Bronchial epithelial cell (primary cell): ENCODE measurements around the gene R3HDM2. TPM values are rescaled to one million over a fixed set of nuclear protein-coding genes. Genes with fewer than 3 reads are reported as not detected.

ENCODE experiments used
- DNase-seq: peaks from one replicate; pipeline ENCODE4 v3.0.0-alpha.2; 2010; ENCODE audit warnings: low read depth
- FAIRE-seq: peaks from 2 replicates; lab custom pipeline; 2011; peaks lifted over from hg19 to GRCh38; lab: Jason Lieb, UNC
- H3K27me3 ChIP-seq: 2 replicates; pipeline ENCODE4 v1.5.1; 2011; ENCODE audit warnings: low read length; ENCODE audit not compliant: control insufficient read depth, insufficient read depth
- H3K36me3 ChIP-seq: 2 replicates; pipeline ENCODE4 v1.5.1; 2011; ENCODE audit warnings: low read length; ENCODE audit not compliant: control insufficient read depth, insufficient read depth
- H3K4me3 ChIP-seq: 2 replicates; pipeline ENCODE4 v1.5.1; 2011; ENCODE audit warnings: mild to moderate bottlenecking, low read depth, low read length, control low read depth
- CTCF ChIP-seq: IDR thresholded peaks from 2 replicates; pipeline ENCODE4 v1.5.1; 2011; ENCODE audit warnings: mild to moderate bottlenecking, moderate library complexity, low read length, control low read depth, inconsistent platforms; ENCODE audit not compliant: insufficient read depth, severe bottlenecking
- total RNA-seq: library from RNA; depleted of rRNA; stranded (reverse); fragments of >200 nt; gene quantifications from 2 replicates; pipeline ENCODE4 v1.2.1, GENCODE V29; 2014

Gene R3HDM2
- total RNA-seq, 1 donor from 2014 or later = 5.5 TPM

GRCh38 chr12:57250541-57250940 is 180.3 kb downstream of the R3HDM2 start:
- FAIRE-seq = no peak
- no peaks in the 10 kb centered on the region for H3K27me3 ChIP-seq
- no peak overlapping the region for H3K4me3 ChIP-seq
- DNase-seq = no peak
- no peak for TF ChIP-seq CTCF
- H3K36me3 ChIP-seq = peaks cover 2% of the 10 kb centered on the region

GRCh38 chr12:57248934-57249742 is 181.7 kb downstream of the R3HDM2 start:
- Histone ChIP-seq H3K4me3 (no peak overlapping the region), H3K36me3 (no peaks in the 10 kb centered on the region), H3K27me3 (no peaks in the 10 kb centered on the region)
- DNase-seq = no peak
- no peak for FAIRE-seq
- no peak for TF ChIP-seq CTCF

- no peak for TF ChIP-seq CTCF
- no peaks in the 10 kb centered on the region for H3K36me3 ChIP-seq
- DNase-seq = no peak
- FAIRE-seq = no peak
- H3K27me3 ChIP-seq = peaks cover 3% of the 10 kb centered on the region
- H3K4me3 ChIP-seq = no peak overlapping the region
Measured at GRCh38 chr12:57247041-57247440, 183.8 kb downstream of the R3HDM2 start.

GRCh38 chr12:57244312-57244696 is 186.5 kb downstream of the R3HDM2 start:
- no peak for FAIRE-seq

GRCh38 chr12:57243521-57244311 is 187.1 kb downstream of the R3HDM2 start:
- TF ChIP-seq CTCF = peak; percentile 79
- peak overlapping the region; percentile 35 for H3K4me3 ChIP-seq
- no peaks in the 10 kb centered on the region for H3K36me3 ChIP-seq
- FAIRE-seq (no peak), DNase-seq (peak; percentile 57)
- H3K27me3 ChIP-seq = peaks cover 6% of the 10 kb centered on the region

More at GRCh38 chr12:57244312-57244696, 186.5 kb downstream of the R3HDM2 start:
- H3K36me3 ChIP-seq = no peaks in the 10 kb centered on the region
- H3K27me3 ChIP-seq = peaks cover 6% of the 10 kb centered on the region
- DNase-seq = no peak
- TF ChIP-seq CTCF = no peak
- H3K4me3 ChIP-seq = no peak overlapping the region
